Measurements from ENCODE around the gene NDRG4. TPM values are rescaled to one million over a fixed set of nuclear protein-coding genes. Genes with fewer than 3 reads are reported as not detected.

Gene NDRG4
- total and polyA plus RNA-seq, 2 donors (not counting 1 experiment from before 2014, with no cell fraction given): 0.96 to 1.1 TPM

DNA sequence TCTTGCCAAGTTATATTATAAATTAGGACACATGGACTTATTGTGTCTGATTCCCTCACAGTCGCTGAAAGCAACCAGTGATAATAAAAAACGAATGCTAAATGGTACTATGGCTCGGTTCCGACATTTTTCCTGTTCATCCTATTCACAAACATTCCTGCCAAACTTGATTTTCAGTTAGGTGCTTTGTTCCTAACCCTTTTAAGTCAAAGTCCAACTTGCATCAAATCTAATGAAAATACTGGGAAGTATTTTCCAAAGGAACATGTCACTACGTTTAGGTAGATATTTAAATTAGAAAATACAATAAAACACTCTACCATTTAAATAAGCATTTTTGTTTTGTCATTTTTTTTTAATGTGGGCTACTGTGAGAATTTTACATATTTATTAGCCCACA lies 36.3 kb downstream of the NDRG4 start:
- intact Hi-C loops (cut with micrococcal nuclease): no loop called here
- WGBS (ENCODE audit: insufficient coverage): no CpG with 5 or more reads among the region's 5 CpGs
- no peak for TF ChIP-seq EZH2 (IDR thresholded peaks at IDR 0.05; ENCODE audit: borderline replicate concordance, insufficient read depth, low read depth, low read length, poor library complexity, severe bottlenecking)
- TF ChIP-seq, protein P1, sequence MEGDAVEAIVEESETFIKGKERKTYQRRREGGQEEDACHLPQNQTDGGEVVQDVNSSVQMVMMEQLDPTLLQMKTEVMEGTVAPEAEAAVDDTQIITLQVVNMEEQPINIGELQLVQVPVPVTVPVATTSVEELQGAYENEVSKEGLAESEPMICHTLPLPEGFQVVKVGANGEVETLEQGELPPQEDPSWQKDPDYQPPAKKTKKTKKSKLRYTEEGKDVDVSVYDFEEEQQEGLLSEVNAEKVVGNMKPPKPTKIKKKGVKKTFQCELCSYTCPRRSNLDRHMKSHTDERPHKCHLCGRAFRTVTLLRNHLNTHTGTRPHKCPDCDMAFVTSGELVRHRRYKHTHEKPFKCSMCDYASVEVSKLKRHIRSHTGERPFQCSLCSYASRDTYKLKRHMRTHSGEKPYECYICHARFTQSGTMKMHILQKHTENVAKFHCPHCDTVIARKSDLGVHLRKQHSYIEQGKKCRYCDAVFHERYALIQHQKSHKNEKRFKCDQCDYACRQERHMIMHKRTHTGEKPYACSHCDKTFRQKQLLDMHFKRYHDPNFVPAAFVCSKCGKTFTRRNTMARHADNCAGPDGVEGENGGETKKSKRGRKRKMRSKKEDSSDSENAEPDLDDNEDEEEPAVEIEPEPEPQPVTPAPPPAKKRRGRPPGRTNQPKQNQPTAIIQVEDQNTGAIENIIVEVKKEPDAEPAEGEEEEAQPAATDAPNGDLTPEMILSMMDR (IDR thresholded peaks at IDR 0.05): no peak

DNA sequence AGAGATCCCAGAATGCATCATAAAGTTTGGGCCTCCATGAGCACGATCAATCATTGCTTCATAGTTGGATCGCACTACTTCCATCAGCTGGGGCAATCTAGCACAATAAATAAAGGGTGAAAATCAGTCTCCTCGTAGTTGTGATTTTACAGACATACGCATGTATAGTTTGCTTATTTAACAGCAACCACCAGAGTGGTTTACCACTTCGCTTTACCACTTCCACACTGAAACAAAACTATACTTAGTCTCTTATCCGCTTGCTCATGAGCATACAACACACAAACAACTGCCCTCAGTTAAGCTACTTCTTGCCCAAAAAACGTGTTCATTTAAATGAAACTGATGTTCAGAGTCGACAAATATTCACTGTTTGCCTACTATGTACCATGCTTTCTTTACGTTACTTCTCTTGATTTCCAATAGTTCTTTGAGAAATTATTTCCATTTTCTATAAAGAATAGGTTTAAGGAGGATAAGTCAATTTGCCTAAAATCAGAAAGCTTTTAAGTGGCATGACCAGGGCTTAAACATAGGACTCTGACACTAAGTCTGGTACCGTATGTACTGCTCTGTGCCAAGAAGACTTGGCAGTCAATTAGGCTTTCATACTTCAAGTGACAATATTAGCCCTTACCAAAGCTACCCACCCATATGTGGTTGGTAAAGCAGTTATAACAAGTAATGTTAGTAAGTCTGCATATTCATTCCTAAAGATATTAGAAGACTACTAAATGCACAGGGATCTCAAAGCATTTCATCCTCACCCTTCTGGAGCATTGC lies 37.4 kb downstream of the NDRG4 start:
- Mint-ChIP-seq H3K4me1 (no peaks in the 10 kb centered on the region), H3K27me3 (no peaks in the 10 kb centered on the region), H3K9me3 (ENCODE audit: insufficient read depth) (no peaks in the 10 kb centered on the region), H3K27ac (no peak overlapping the region), H3K4me3 (no peak overlapping the region)
- Histone ChIP-seq H3K4me2 (replicated peaks; ENCODE audit: low read depth, low read length, poor library complexity, severe bottlenecking) (no peak overlapping the region), H3K79me2 (ENCODE audit: control insufficient read depth, insufficient read depth, low read length) (peaks cover 9% of the 10 kb centered on the region), H3K9me3 (ENCODE audit: control extremely low read depth in 1 of 3, control insufficient read depth in 2 of 3, insufficient read depth in 1 of 3, low read length in 2 of 3) (no peaks in the 10 kb centered on the region), H3K9ac (ENCODE audit: low read length) (no peak overlapping the region), H3K27me3 (replicated peaks in 1 of 4; ENCODE audit: control extremely low read depth in 1 of 4, control insufficient read depth in 3 of 4, insufficient read depth in 4 of 4, low read length in 3 of 4) (no peaks in the 10 kb centered on the region), H3K36me3 (replicated peaks in 1 of 2; ENCODE audit: control extremely low read depth in 1 of 2, control insufficient read depth in 1 of 2, extremely low read depth in 1 of 2, insufficient read depth in 2 of 2, low read length in 1 of 2) (peaks cover 22 to 91% of the 10 kb centered on the region in 2 experiments), H3K4me3 (ENCODE audit: control extremely low read depth in 1 of 5, extremely low read depth in 1 of 5, insufficient read depth in 1 of 5, low read depth in 2 of 5, low read length in 4 of 5) (no peak overlapping the region), H3K27ac (ENCODE audit: low read length in 2 of 2) (no peak overlapping the region), H2AFZ (ENCODE audit: insufficient read depth, low read depth, low read length, poor library complexity, severe bottlenecking) (no peak overlapping the region), H3K4me1 (ENCODE audit: control insufficient read depth in 2 of 2, insufficient read depth in 2 of 2, low read length in 2 of 2) (no peaks in the 10 kb centered on the region), H4K20me1 (ENCODE audit: control insufficient read depth, insufficient read depth, low read length, poor library complexity, severe bottlenecking) (peaks cover 19% of the 10 kb centered on the region)
- no peak for DNase-seq
- 66% methylated on average over 7 of the region's 10 CpGs for WGBS (ENCODE audit: insufficient coverage)
- CTCF ChIA-PET: interaction anchor here (0.6 to 1.5 kb wide), 3 partner anchors 16 to 125 kb away, joined by 3 to 4 read pairs (median 4); no protein-coding TSS in a partner anchor
- TF ChIP-seq, protein P1 (IDR thresholded peaks at IDR 0.05): no peak
- no peak for TF ChIP-seq EZH2 (IDR thresholded peaks at IDR 0.05; ENCODE audit: borderline replicate concordance, insufficient read depth, low read depth, low read length, poor library complexity, severe bottlenecking)
- ATAC-seq (ENCODE audit: low read depth): no peak
- POLR2A ChIA-PET: no interaction called here
- intact Hi-C loops (cut with micrococcal nuclease): no loop called here

More for the DNA sequence above, 36.3 kb downstream of the NDRG4 start:
- Histone ChIP-seq H3K4me1 (ENCODE audit: control insufficient read depth in 2 of 2, insufficient read depth in 2 of 2, low read length in 2 of 2) (no peaks in the 10 kb centered on the region), H3K27me3 (replicated peaks in 1 of 4; ENCODE audit: control extremely low read depth in 1 of 4, control insufficient read depth in 3 of 4, insufficient read depth in 4 of 4, low read length in 3 of 4) (no peaks in the 10 kb centered on the region), H3K4me3 (ENCODE audit: control extremely low read depth in 1 of 5, extremely low read depth in 1 of 5, insufficient read depth in 1 of 5, low read depth in 2 of 5, low read length in 4 of 5) (no peak overlapping the region), H3K79me2 (ENCODE audit: control insufficient read depth, insufficient read depth, low read length) (peaks cover 9% of the 10 kb centered on the region), H3K9ac (ENCODE audit: low read length) (no peak overlapping the region), H3K27ac (ENCODE audit: low read length in 2 of 2) (no peak overlapping the region), H3K36me3 (replicated peaks in 1 of 2; ENCODE audit: control extremely low read depth in 1 of 2, control insufficient read depth in 1 of 2, extremely low read depth in 1 of 2, insufficient read depth in 2 of 2, low read length in 1 of 2) (peaks cover 27 to 91% of the 10 kb centered on the region in 2 experiments), H3K9me3 (ENCODE audit: control extremely low read depth in 1 of 3, control insufficient read depth in 2 of 3, insufficient read depth in 1 of 3, low read length in 2 of 3) (no peaks in the 10 kb centered on the region), H4K20me1 (ENCODE audit: control insufficient read depth, insufficient read depth, low read length, poor library complexity, severe bottlenecking) (peaks cover 14% of the 10 kb centered on the region), H3K4me2 (replicated peaks; ENCODE audit: low read depth, low read length, poor library complexity, severe bottlenecking) (no peak overlapping the region), H2AFZ (ENCODE audit: insufficient read depth, low read depth, low read length, poor library complexity, severe bottlenecking) (no peak overlapping the region)
- Mint-ChIP-seq H3K27me3 (no peaks in the 10 kb centered on the region), H3K9me3 (ENCODE audit: insufficient read depth) (no peaks in the 10 kb centered on the region), H3K27ac (no peak overlapping the region), H3K4me1 (no peaks in the 10 kb centered on the region), H3K4me3 (no peak overlapping the region)
- ChIA-PET POLR2A (no interaction called here), CTCF (interaction anchor here (1.1 to 1.5 kb wide), 2 partner anchors 15 to 24 kb away, joined by 4 read pairs; no protein-coding TSS in a partner anchor)
- DNase-seq (no peak), ATAC-seq (ENCODE audit: low read depth) (no peak)
